ENCODE results near the gene CDK14.

DNA sequence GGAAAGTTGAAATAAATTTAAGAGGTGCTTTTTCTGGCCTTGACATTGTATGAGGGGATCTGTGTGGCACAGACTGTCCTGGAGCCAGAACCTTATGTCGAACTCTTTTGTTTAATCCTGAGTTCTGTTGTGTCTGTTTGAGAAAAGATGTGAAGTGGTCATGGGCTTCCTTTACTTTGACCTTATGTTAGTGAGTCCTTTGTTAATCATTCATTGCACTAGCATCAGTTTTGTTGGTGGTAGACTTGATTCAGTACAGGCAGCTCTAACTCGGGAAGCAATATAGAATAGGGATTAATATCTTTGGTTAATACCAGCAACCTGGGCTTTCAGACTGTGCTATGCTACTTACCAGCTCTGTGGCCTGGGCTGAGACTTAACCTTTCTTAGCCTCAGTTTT, 544.2 kb downstream of the CDK14 start:
- TF ChIP-seq TAF1 (IDR thresholded peaks at IDR 0.05; ENCODE audit: borderline replicate concordance, low read depth, low read length) (no peak), POLR2A (IDR thresholded peaks at IDR 0.05; ENCODE audit: low read depth, low read length) (no peak), POLR2AphosphoS2 (IDR thresholded peaks at IDR 0.05; ENCODE audit: low read depth, low read length) (no peak), MTA3 (IDR thresholded peaks at IDR 0.05; ENCODE audit: borderline replicate concordance, low read length) (no peak)

Data from GM12878 (cell line).